C4-2B (cell line): ENCODE measurements around the gene EMB.

Source experiments
- ZFX ChIP-seq: fragments of 450-650 bp; IDR thresholded peaks from 2 replicates; pipeline ENCODE4 v1.6.1; 2017
- TF ChIP-seq, protein P1 (sequence below): fragments of 450-650 bp; conservative IDR thresholded peaks from 2 replicates; pipeline ENCODE4 v1.5.1; 2017; ENCODE audit warnings: mild to moderate bottlenecking

DNA sequence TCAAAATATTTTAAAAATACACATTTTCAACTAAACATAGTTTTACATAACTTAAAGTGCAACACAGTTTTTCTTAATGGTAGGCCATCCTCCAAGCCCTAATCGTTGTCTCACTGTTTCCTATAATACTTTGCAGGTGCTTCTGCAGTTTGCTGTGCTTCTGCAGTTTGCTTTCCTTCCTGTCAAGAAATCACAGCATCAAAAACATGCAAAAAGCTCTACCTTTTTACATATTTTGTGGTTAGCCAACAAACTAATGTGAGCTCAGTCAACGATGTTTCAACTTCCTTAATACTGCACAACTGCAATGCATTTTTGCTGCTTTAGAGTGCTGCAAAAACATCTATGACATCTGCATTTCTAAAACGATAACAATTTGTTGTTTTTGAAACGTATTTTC, 25.2 kb downstream of the EMB start:
- TF ChIP-seq, protein P1, sequence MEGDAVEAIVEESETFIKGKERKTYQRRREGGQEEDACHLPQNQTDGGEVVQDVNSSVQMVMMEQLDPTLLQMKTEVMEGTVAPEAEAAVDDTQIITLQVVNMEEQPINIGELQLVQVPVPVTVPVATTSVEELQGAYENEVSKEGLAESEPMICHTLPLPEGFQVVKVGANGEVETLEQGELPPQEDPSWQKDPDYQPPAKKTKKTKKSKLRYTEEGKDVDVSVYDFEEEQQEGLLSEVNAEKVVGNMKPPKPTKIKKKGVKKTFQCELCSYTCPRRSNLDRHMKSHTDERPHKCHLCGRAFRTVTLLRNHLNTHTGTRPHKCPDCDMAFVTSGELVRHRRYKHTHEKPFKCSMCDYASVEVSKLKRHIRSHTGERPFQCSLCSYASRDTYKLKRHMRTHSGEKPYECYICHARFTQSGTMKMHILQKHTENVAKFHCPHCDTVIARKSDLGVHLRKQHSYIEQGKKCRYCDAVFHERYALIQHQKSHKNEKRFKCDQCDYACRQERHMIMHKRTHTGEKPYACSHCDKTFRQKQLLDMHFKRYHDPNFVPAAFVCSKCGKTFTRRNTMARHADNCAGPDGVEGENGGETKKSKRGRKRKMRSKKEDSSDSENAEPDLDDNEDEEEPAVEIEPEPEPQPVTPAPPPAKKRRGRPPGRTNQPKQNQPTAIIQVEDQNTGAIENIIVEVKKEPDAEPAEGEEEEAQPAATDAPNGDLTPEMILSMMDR, result no peak
- TF ChIP-seq ZFX, result no peak
